NCI-H2227 (cell line): ENCODE measurements around the gene ID4.
A peak's percentile ranks its signal among the peaks of the same experiment; 100 is the strongest.
"Not testable (repeated sequence)": the region's sequence is repeated elsewhere in the genome, so short reads cannot be mapped to it uniquely, and the experiment has no call there.

Experiments used
- DNase-seq: peaks from one replicate; lab custom pipeline; 2025; ENCODE audit not compliant: unreplicated experiment; lab: John Stamatoyannopoulos, UW

Gene ID4

GRCh38 chr6:19831358-19831757 is 5.8 kb upstream of the ID4 start:
- no peak for DNase-seq

GRCh38 chr6:19833947-19834346 is 3.2 kb upstream of the ID4 start:
- no peak for DNase-seq

DNA sequence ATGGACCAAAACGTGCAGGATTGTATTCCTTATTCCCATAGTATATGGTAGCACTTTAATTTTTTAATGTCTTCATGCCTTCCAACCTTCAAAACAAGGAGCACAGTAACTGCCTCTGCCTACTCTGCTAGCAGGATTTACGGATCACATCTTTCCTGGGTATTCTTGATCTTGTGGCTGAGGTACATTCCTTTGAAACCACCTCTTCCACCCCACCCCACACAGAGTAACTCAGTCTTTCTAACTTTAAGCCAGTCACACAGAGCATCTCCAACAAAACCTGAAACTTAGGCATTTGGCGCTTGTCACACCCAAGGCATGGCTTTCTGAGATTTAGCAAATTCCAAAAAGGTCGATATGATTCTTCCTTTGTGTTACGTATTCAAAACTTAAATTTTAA is 2.3 kb upstream of the ID4 start:
- no peak for DNase-seq

DNA sequence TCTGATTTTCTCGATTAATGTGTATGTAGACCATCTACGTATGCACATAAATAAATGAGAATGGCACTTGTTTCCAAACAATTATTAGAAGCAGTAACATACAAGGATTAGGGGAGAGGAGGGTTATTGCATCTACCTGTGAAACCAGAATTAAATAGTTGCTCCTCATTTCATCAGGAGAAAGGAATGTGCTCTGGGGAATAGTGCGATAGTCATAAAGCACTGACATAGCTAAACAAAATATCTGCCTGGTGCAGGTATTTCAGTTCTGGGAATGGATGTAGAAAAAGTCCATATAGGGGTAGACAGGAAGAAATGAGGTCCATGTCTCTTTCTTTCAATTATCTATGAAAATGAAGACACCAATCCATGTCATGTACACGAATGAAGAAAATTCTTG is 1.6 kb upstream of the ID4 start:
- no peak for DNase-seq

GRCh38 chr6:19837511-19838441 is 606 bp downstream of the ID4 start:
- DNase-seq = peak; percentile 82

DNA sequence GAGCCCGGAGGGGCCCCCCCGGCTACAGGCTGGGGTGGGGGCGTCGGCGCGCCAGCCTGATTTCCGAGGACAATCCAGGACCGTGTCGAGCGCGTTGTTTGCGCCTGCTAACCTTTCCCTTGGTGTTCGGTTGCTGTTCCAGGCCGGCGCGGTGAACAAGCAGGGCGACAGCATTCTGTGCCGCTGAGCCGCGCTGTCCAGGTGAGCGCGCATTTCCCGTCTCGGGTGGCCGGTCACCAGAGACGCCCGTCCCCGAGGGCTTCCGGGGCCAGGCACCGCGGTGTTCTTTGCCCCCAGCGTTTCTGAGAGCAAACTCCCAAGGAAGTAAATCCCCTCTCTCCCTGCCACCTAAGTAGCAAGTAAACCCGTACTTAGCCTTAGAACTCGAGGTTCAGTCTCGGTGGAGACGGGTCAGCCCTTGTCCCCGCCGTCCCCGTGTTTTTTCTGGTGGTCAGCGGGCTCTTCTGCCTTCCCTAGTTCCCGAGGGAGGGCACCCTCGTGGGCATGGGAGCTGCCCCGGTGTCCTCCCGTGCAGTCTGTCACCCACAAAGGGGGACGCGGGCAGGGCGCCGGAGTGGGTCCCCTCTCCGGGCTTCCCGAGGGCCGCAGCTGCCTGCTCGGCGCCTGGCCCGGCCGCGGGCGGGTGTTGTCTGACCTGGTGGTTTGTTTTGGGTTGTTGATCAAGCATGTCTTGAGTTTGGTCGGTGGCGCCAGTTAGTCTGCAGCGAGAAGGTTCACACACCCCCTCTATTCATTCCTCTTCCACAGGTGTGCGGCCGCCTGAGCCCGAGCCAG is 1.5 kb downstream of the ID4 start:
- DNase-seq = peak; percentile 17

DNA sequence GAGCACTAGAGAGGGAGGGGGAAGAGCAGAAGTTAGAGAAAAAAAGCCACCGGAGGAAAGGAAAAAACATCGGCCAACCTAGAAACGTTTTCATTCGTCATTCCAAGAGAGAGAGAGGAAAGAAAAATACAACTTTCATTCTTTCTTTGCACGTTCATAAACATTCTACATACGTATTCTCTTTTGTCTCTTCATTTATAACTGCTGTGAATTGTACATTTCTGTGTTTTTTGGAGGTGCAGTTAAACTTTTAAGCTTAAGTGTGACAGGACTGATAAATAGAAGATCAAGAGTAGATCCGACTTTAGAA is 2.0 kb downstream of the ID4 start:
- no peak for DNase-seq

- DNase-seq = no peak
These were observed 2.6 kb downstream of the ID4 start for GRCh38 chr6:19839788-19840187.

GRCh38 chr6:19841181-19841580 is 4.0 kb downstream of the ID4 start:
- DNase-seq = no peak

GRCh38 chr6:19842030-19842615 is 5.0 kb downstream of the ID4 start:
- no peak for DNase-seq

DNA sequence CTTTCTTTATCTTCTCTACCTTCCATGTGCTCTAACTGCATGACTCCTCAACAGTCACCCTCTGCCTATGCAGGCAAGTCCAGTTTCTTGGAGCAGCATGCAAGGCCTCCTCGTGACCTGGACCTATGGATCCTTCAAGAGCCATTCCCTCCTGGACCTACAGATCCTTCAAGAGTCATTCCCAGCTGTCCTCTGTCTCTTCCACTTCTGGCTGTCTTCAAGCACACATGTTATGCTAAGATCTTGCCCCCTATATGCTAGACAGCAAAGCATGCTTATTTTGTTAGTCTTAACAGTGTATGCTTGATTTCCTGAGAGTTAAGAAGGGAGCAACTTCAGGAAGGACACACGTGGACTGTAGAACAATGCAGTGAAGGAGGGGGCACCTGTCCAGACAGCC is 7.5 kb downstream of the ID4 start:
- no peak for DNase-seq

DNA sequence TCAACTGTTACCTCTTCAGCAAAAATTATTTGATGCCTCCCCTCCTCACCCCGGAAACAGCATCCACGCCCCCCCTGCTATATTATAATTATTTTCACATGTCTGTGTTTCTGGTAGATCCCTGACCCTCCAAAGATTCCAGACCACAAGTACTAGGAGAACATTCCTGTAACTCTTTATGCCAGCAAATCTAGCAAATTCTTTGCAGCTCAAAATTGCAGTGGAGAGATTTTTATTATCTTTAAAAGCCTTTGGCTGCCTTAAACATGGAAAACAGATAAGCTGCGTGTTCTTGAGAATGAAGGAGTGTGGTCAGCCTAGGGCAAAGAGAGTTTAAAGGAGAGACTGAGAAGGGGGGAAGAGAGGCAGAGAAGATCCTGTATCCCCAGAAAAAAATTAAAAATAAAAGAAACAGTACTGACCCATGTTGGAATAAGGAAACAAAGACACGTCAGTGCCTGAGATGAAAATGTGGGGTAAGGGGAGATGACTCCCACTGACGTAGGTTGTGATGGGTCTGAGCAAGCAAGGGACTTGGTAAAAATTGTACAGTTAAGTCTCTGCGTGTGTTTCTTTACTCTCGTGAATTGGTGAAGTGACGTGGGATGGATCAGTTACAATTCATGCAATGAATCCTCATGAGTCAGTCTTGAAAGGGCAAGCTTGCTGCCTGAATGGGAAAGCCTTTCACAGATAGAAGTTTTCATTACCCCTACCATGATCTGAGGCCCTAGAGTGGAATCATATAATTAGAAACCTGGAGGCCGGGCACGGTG is 8.3 kb downstream of the ID4 start:
- no peak for DNase-seq

GRCh38 chr6:19848465-19849029 is 11.4 kb downstream of the ID4 start:
- no peak for DNase-seq

DNA sequence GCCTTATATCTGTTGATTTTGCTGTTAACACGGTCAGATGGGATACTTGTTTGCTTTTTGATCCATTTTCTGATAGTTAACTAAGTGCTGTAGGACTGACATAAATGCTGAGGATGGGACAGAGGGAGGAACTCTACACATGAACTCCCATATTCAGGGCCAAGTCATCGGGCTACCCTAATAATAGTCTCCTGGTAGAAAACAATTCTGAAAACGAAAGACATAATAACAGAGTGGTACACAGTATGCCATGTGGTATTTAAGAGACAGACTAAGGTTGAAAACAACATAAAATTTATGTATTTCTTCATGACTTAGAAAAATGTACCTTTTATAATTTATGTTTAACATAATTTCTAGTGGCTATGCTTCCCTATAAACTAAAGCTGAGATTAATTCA is 12.0 kb downstream of the ID4 start:
- DNase-seq = no peak

GRCh38 chr6:19849755-19850154 is 12.6 kb downstream of the ID4 start:
- DNase-seq = no peak

- DNase-seq = peak; percentile 67
These were observed 14.3 kb downstream of the ID4 start for GRCh38 chr6:19851241-19852089.

- no peak for DNase-seq
These were observed 14.9 kb downstream of the ID4 start for GRCh38 chr6:19852090-19852457.

DNA sequence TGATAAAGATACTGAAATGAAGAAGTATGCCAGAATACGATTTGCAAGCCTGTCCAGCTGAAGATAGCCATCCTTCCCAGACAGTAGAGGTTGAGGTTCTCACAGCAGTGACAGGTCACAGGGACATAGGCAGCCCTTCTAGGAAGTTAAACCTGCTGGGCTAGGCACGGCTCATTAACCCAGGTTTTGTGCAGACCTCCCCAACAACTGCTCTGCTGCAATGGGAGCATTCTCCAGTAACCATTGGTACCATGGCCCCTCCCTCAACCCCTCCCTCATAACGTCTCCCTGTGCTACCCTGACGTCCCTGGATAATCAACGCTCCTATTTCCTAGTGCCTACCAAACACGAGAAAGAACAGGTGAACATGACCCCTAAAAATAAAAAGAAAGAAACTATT is 15.8 kb downstream of the ID4 start:
- no peak for DNase-seq

GRCh38 chr6:19854421-19855015 is 17.3 kb downstream of the ID4 start:
- DNase-seq = not testable (repeated sequence)

DNA sequence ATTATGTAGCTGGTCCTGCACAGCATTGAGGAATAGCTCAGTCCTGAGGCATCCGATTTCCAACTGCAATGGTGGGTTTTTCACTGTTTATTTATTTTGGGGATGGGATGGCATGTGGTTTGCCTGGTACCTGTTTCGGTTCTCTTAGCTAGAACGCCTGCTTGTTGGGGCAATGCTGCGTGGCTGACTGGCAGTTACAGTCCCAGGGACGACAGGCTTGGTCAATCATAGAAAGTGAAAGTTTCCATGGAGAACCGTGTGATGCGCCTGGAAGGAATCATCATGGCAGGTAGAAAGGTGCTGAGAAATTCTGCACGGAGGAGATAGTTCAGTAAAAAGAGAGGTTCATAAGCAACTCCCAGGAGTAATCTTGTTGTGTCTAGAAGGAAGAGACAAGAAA is 18.4 kb downstream of the ID4 start:
- no peak for DNase-seq
